Breast epithelium (tissue), 3 donors: Measurements from ENCODE around the gene FBXL7.

Experiments
- CTCF ChIP-seq, 3 donors: fragments of 450-650 bp; IDR thresholded peaks; one replicate each; pipeline ENCODE4 v1.5.1; 2016 to 2017; ENCODE audit warnings: antibody characterized with exemption in 3 of 3, mild to moderate bottlenecking in 3 of 3, moderate library complexity in 3 of 3
- POLR2A ChIP-seq: fragments of 450-650 bp; IDR thresholded peaks from one replicate; pipeline ENCODE4 v1.6.1; 2016; ENCODE audit warnings: antibody characterized with exemption, mild to moderate bottlenecking, moderate library complexity
- POLR2AphosphoS5 ChIP-seq, 3 donors: sonication (generic); formaldehyde crosslinking; IDR thresholded peaks; one replicate each; pipeline ENCODE4 v1.6.1; 2017; ENCODE audit warnings: antibody characterized with exemption in 3 of 3

DNA sequence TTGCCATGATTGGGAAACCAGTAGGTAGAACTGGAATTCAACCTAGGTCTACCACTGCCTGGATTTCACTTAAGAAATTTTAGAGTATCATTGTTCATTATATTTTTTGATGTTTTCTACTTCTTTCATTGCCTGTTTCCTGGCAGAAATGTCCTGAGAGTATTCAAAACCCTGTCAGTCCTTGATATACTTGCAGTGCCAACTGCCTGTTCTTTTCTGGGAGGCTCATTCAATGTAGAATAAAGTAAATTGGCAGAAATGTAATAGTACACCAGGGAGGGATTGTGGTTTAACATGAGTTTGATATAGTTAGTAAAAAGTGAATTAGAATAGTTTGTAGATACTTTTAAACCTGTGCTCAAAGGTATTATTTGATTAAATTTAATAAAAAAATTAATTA lies 286.3 kb downstream of the FBXL7 start:
- TF ChIP-seq CTCF (IDR thresholded peaks at IDR 0.05) = no peak
- no peak for TF ChIP-seq POLR2A
- TF ChIP-seq POLR2AphosphoS5 (IDR thresholded peaks at IDR 0.05) = no peak
